GM06990 (cell line): ENCODE results near the gene RNF40.
"Not testable (repeated sequence)": the region's sequence is repeated elsewhere in the genome, so short reads cannot be mapped to it uniquely, and the experiment has no call there.

Experiments used
- DNase-seq: peaks from one replicate; pipeline ENCODE4 v3.0.0-alpha.2; 2011; ENCODE audit not compliant: insufficient read length; ENCODE audit errors: extremely low read depth
- H3K27me3 ChIP-seq: replicated peaks from 2 replicates; pipeline ENCODE4 v1.6.0; 2011; ENCODE audit warnings: low read length; ENCODE audit not compliant: control insufficient read depth, insufficient read depth
- H3K36me3 ChIP-seq: 2 replicates; pipeline ENCODE4 v1.5.1; 2011; ENCODE audit warnings: low read length; ENCODE audit not compliant: control insufficient read depth, insufficient read depth
- H3K4me3 ChIP-seq: replicated peaks from 2 replicates; pipeline ENCODE4 v1.5.1; 2011; ENCODE audit warnings: low read depth, mild to moderate bottlenecking, control low read depth, low read length
- CTCF ChIP-seq: IDR thresholded peaks from 2 replicates; pipeline ENCODE4 v1.5.1; 2011; ENCODE audit warnings: low read length, control low read depth, mild to moderate bottlenecking, inconsistent platforms; ENCODE audit not compliant: insufficient read depth, poor library complexity, severe bottlenecking

The RNF40 gene

GRCh38 chr16:30820952-30821421, 58.9 kb downstream of the RNF40 start:
- H3K4me3 ChIP-seq: no peak overlapping the region
- no peak for DNase-seq
- no peaks in the 10 kb centered on the region for H3K36me3 ChIP-seq
- no peaks in the 10 kb centered on the region for H3K27me3 ChIP-seq
- TF ChIP-seq CTCF: no peak

GRCh38 chr16:30821441-30821840, 59.3 kb downstream of the RNF40 start:
- not testable (repeated sequence) for H3K27me3 ChIP-seq, H3K36me3 ChIP-seq, DNase-seq, H3K4me3 ChIP-seq

- no peak for DNase-seq
- Histone ChIP-seq H3K4me3 (no peak overlapping the region), H3K27me3 (no peaks in the 10 kb centered on the region), H3K36me3 (no peaks in the 10 kb centered on the region)
- TF ChIP-seq CTCF: no peak
Measured at GRCh38 chr16:30821891-30822290, 59.8 kb downstream of the RNF40 start.
